ENCODE data around the gene PRPS1. TPM values are rescaled to one million over a fixed set of nuclear protein-coding genes. Genes with fewer than 3 reads are reported as not detected.

The PRPS1 gene
- total and polyA plus RNA-seq, 4 experiments from 2014 or later, result 53.4 to 61.9 (median 58.7) TPM

GRCh38 chrX:107654872-107655761 is 26.8 kb downstream of the PRPS1 start:
- Mint-ChIP-seq H3K9me3 (no peaks in the 10 kb centered on the region), H3K36me3 (peaks cover under 1 to 7% of the 10 kb centered on the region in 2 donors), H3K4me3 (peak overlapping the region in 2 of 8 donors; percentile 2 to 9), H3K4me1 (peaks cover 11 to 15% (median 14%) of the 10 kb centered on the region in 4 donors), H3K27me3 (no peaks in the 10 kb centered on the region), H3K27ac (peak overlapping the region in 5 of 7 donors; percentile 47 to 82 (median 57))
- Histone ChIP-seq H3K27me3 (ENCODE audit: insufficient read depth, low read length) (no peaks in the 10 kb centered on the region), H3K36me3 (ENCODE audit: insufficient read depth, low read length) (no peaks in the 10 kb centered on the region), H3K9me3 (ENCODE audit: control insufficient read depth in 1 of 2, low read length in 2 of 2) (no peaks in the 10 kb centered on the region), H3K4me1 (ENCODE audit: insufficient read depth, low read length) (peaks cover 12% of the 10 kb centered on the region), H3K4me3 (ENCODE audit: low read length in 2 of 2) (no peak overlapping the region), H3K27ac (ENCODE audit: low read depth, low read length) (no peak overlapping the region)
- intact Hi-C loops (cut with micrococcal nuclease), result loop anchor here (1.0 to 10.0 kb wide), 3 partner anchors 118 to 660 kb away; partner anchors contain the start of gene NCBP2L
- ChIA-PET POLR2A (ENCODE audit: partially characterized antibody) (interaction anchor here (0.5 to 4.1 kb wide), 5 partner anchors 18 to 125 kb away, joined by 3 to 17 read pairs (median 8); partner anchors contain the start of genes NCBP2L, PRPS1 and TSC22D3), CTCF (ENCODE audit: partially characterized antibody) (interaction anchor here (0.6 to 18.6 kb wide), 20 partner anchors 8 to 240 kb away, joined by 3 to 245 read pairs (median 4); partner anchors contain the start of genes NCBP2L, PRPS1 and TSC22D3)
- DNase-seq, result peak; percentile 64 to 71 (median 67)

- ChIA-PET CTCF (ENCODE audit: partially characterized antibody) (interaction anchor here (0.9 to 18.6 kb wide), 16 partner anchors 9 to 414 kb away, joined by 3 to 245 read pairs (median 5); partner anchors contain the start of genes NCBP2L, PRPS1 and TSC22D3), POLR2A (ENCODE audit: partially characterized antibody) (interaction anchor here (0.8 to 6.6 kb wide), 7 partner anchors 17 to 119 kb away, joined by 3 to 33 read pairs (median 5); partner anchors contain the start of genes NCBP2L, PRPS1 and TSC22D3)
- H3K4me1 Mint-ChIP-seq, result peaks cover 11 to 15% (median 12%) of the 10 kb centered on the region in 4 donors
- DNase-seq, result no peak
- Histone ChIP-seq H3K4me3 (ENCODE audit: low read length in 2 of 2) (no peak overlapping the region), H3K27me3 (ENCODE audit: insufficient read depth, low read length) (no peaks in the 10 kb centered on the region), H3K36me3 (ENCODE audit: insufficient read depth, low read length) (no peaks in the 10 kb centered on the region), H3K9me3 (ENCODE audit: control insufficient read depth in 1 of 2, low read length in 2 of 2) (no peaks in the 10 kb centered on the region), H3K4me1 (ENCODE audit: insufficient read depth, low read length) (peaks cover 12% of the 10 kb centered on the region), H3K27ac (ENCODE audit: low read depth, low read length) (no peak overlapping the region)
- no peaks in the 10 kb centered on the region for H3K9me3 Mint-ChIP-seq
- intact Hi-C loops (cut with micrococcal nuclease), result loop anchor here (5.0 to 10.0 kb wide), 2 partner anchors 120 to 662 kb away; no protein-coding TSS in a partner anchor
- H3K27me3 Mint-ChIP-seq, result no peaks in the 10 kb centered on the region
- peaks cover 0 to 3% of the 10 kb centered on the region in 2 donors for H3K36me3 Mint-ChIP-seq
- no peak overlapping the region for H3K27ac Mint-ChIP-seq
- no peak overlapping the region for H3K4me3 Mint-ChIP-seq
These were observed 28.7 kb downstream of the PRPS1 start for GRCh38 chrX:107656978-107657377.

- Mint-ChIP-seq H3K27me3 (no peaks in the 10 kb centered on the region), H3K4me1 (peaks cover 11 to 15% (median 12%) of the 10 kb centered on the region in 4 donors), H3K36me3 (peaks cover 0 to 3% of the 10 kb centered on the region in 2 donors), H3K4me3 (no peak overlapping the region), H3K27ac (peak overlapping the region in 2 of 7 donors; percentile 51 to 84), H3K9me3 (no peaks in the 10 kb centered on the region)
- Histone ChIP-seq H3K4me1 (ENCODE audit: insufficient read depth, low read length) (peaks cover 12% of the 10 kb centered on the region), H3K4me3 (ENCODE audit: low read length in 2 of 2) (no peak overlapping the region), H3K27ac (ENCODE audit: low read depth, low read length) (no peak overlapping the region), H3K9me3 (ENCODE audit: control insufficient read depth in 1 of 2, low read length in 2 of 2) (no peaks in the 10 kb centered on the region), H3K36me3 (ENCODE audit: insufficient read depth, low read length) (no peaks in the 10 kb centered on the region), H3K27me3 (ENCODE audit: insufficient read depth, low read length) (no peaks in the 10 kb centered on the region)
- POLR2A ChIA-PET (ENCODE audit: partially characterized antibody), result interaction anchor here (3.2 to 6.6 kb wide), 3 partner anchors 15 to 117 kb away, joined by 28 to 33 read pairs (median 32); partner anchors contain the start of genes NCBP2L and TSC22D3
- no peak for DNase-seq
- intact Hi-C loops (cut with micrococcal nuclease), result loop anchor here (1.0 to 10.0 kb wide), 6 partner anchors 14 to 664 kb away; partner anchors contain the start of gene NCBP2L
- CTCF ChIA-PET (ENCODE audit: partially characterized antibody), result interaction anchor here (1.1 to 18.6 kb wide), 11 partner anchors 12 to 659 kb away, joined by 3 to 245 read pairs (median 10); partner anchors contain the start of genes NCBP2L, PRPS1 and TSC22D3
These were observed 30.4 kb downstream of the PRPS1 start for GRCh38 chrX:107658660-107659059.

GRCh38 chrX:107659286-107659685 is 31.0 kb downstream of the PRPS1 start:
- Mint-ChIP-seq H3K27me3 (no peaks in the 10 kb centered on the region), H3K4me3 (no peak overlapping the region), H3K36me3 (peaks cover 0 to 3% of the 10 kb centered on the region in 2 donors), H3K4me1 (peaks cover 11 to 15% (median 12%) of the 10 kb centered on the region in 4 donors), H3K9me3 (no peaks in the 10 kb centered on the region), H3K27ac (no peak overlapping the region)
- Histone ChIP-seq H3K27ac (ENCODE audit: low read depth, low read length) (no peak overlapping the region), H3K4me3 (ENCODE audit: low read length in 2 of 2) (no peak overlapping the region), H3K4me1 (ENCODE audit: insufficient read depth, low read length) (peaks cover 12% of the 10 kb centered on the region), H3K9me3 (ENCODE audit: control insufficient read depth in 1 of 2, low read length in 2 of 2) (no peaks in the 10 kb centered on the region), H3K27me3 (ENCODE audit: insufficient read depth, low read length) (no peaks in the 10 kb centered on the region), H3K36me3 (ENCODE audit: insufficient read depth, low read length) (no peaks in the 10 kb centered on the region)
- intact Hi-C loops (cut with micrococcal nuclease), result loop anchor here (1.0 to 10.0 kb wide), 6 partner anchors 14 to 664 kb away; partner anchors contain the start of gene NCBP2L
- DNase-seq, result no peak
- ChIA-PET POLR2A (ENCODE audit: partially characterized antibody) (interaction anchor here (1.0 to 6.6 kb wide), 4 partner anchors 14 to 117 kb away, joined by 5 to 33 read pairs (median 30); partner anchors contain the start of genes NCBP2L and TSC22D3), CTCF (ENCODE audit: partially characterized antibody) (interaction anchor here (0.6 to 18.6 kb wide), 22 partner anchors 8 to 167 kb away, joined by 3 to 245 read pairs (median 6); partner anchors contain the start of genes MID2, NCBP2L, PRPS1 and TSC22D3)

GRCh38 chrX:107659768-107660167 is 31.5 kb downstream of the PRPS1 start:
- no peaks in the 10 kb centered on the region for H3K27me3 ChIP-seq (ENCODE audit: insufficient read depth, low read length)
- Mint-ChIP-seq H3K9me3 (no peaks in the 10 kb centered on the region), H3K4me1 (peaks cover 9 to 11% (median 10%) of the 10 kb centered on the region in 4 donors), H3K27ac (no peak overlapping the region), H3K4me3 (no peak overlapping the region), H3K27me3 (no peaks in the 10 kb centered on the region), H3K36me3 (peaks cover 0 to 4% of the 10 kb centered on the region in 2 donors)
- H3K36me3 ChIP-seq (ENCODE audit: insufficient read depth, low read length), result no peaks in the 10 kb centered on the region
- H3K4me3 ChIP-seq (ENCODE audit: low read length in 2 of 2), result no peak overlapping the region
- peak in 4 of 5 donors; percentile 48 to 54 (median 50) for DNase-seq
- intact Hi-C loops (cut with micrococcal nuclease), result loop anchor here (1.0 to 10.0 kb wide), 6 partner anchors 13 to 665 kb away; partner anchors contain the start of gene NCBP2L
- H3K9me3 ChIP-seq (ENCODE audit: control insufficient read depth in 1 of 2, low read length in 2 of 2), result no peaks in the 10 kb centered on the region
- H3K4me1 ChIP-seq (ENCODE audit: insufficient read depth, low read length), result peaks cover 9% of the 10 kb centered on the region
- CTCF ChIA-PET (ENCODE audit: partially characterized antibody), result interaction anchor here (0.6 to 18.6 kb wide), 22 partner anchors 9 to 166 kb away, joined by 3 to 245 read pairs (median 6); partner anchors contain the start of genes MID2, NCBP2L, PRPS1 and TSC22D3
- no peak overlapping the region for H3K27ac ChIP-seq (ENCODE audit: low read depth, low read length)
- POLR2A ChIA-PET (ENCODE audit: partially characterized antibody), result interaction anchor here (1.0 to 6.6 kb wide), 4 partner anchors 14 to 116 kb away, joined by 5 to 33 read pairs (median 30); partner anchors contain the start of genes NCBP2L and TSC22D3

GRCh38 chrX:107662145-107662544 is 33.8 kb downstream of the PRPS1 start:
- DNase-seq, result no peak
- Histone ChIP-seq H3K27me3 (ENCODE audit: insufficient read depth, low read length) (no peaks in the 10 kb centered on the region), H3K9me3 (ENCODE audit: control insufficient read depth in 1 of 2, low read length in 2 of 2) (no peaks in the 10 kb centered on the region), H3K27ac (ENCODE audit: low read depth, low read length) (no peak overlapping the region), H3K36me3 (ENCODE audit: insufficient read depth, low read length) (no peaks in the 10 kb centered on the region), H3K4me1 (ENCODE audit: insufficient read depth, low read length) (no peaks in the 10 kb centered on the region), H3K4me3 (ENCODE audit: low read length in 2 of 2) (no peak overlapping the region)
- no peaks in the 10 kb centered on the region for H3K27me3 Mint-ChIP-seq
- H3K4me3 Mint-ChIP-seq, result no peak overlapping the region
- H3K4me1 Mint-ChIP-seq, result peaks cover 3 to 6% (median 4%) of the 10 kb centered on the region in 4 donors
- H3K36me3 Mint-ChIP-seq, result peaks cover 1 to 2% of the 10 kb centered on the region in 2 donors
- intact Hi-C loops (cut with micrococcal nuclease), result no loop called here
- H3K27ac Mint-ChIP-seq, result peak overlapping the region in 3 of 7 donors; percentile 1 to 42 (median 19)
- no peaks in the 10 kb centered on the region for H3K9me3 Mint-ChIP-seq
- CTCF ChIA-PET (ENCODE audit: partially characterized antibody), result interaction anchor here (1.5 to 18.6 kb wide), 6 partner anchors 8 to 114 kb away, joined by 4 to 245 read pairs (median 30); partner anchors contain the start of genes NCBP2L and TSC22D3
- POLR2A ChIA-PET (ENCODE audit: partially characterized antibody), result interaction anchor here (1.0 to 6.6 kb wide), 5 partner anchors 11 to 114 kb away, joined by 3 to 33 read pairs (median 4); partner anchors contain the start of genes NCBP2L and TSC22D3
